ENCODE measurements around the gene LCN6. TPM values are rescaled to one million over a fixed set of nuclear protein-coding genes. Genes with fewer than 3 reads are reported as not detected.

The LCN6 gene
- total and polyA plus RNA-seq, 11 donors = 0.81 to 101 (median 18.4) TPM

DNA sequence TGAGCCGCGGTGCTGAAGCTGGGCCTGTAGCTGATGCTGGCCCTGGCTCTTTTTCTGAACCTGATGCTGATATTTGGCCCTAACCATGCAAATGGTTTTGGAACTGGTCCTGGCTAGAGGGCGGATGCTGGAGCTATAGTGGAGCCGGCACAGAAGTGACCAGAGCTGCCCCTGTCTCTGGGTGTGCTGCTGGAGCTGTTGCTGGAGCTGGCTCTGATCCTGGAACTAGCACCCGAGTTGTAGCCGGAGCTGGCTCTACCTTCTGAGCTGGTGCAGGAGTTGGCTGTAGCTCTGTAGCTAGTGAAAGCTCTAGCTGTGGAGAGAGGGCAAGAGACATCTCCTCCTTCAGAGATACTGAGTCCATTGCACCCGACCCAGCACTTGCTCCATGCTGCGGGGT is 18.4 kb downstream of the LCN6 start:
- no peak overlapping the region for H3K4me3 ChIP-seq
- intact Hi-C loops (cut with DNase I) = loop anchor here in 3 of 10 donors (5.0 kb wide), 1 partner anchor 43 kb away; the partner anchor contains the start of gene AGPAT2 (in 3 of the 3)
- no peaks in the 10 kb centered on the region for H3K27me3 ChIP-seq
- no peaks in the 10 kb centered on the region for H3K9me3 ChIP-seq
- ATAC-seq = no peak
- WGBS, 4 donors = 83 to 100% (median 93%) methylated on average over 2 to 8 of the region's 8 CpGs
- no peak overlapping the region for H3K27ac ChIP-seq
- DNase-seq = no peak
- TF ChIP-seq, protein P1, sequence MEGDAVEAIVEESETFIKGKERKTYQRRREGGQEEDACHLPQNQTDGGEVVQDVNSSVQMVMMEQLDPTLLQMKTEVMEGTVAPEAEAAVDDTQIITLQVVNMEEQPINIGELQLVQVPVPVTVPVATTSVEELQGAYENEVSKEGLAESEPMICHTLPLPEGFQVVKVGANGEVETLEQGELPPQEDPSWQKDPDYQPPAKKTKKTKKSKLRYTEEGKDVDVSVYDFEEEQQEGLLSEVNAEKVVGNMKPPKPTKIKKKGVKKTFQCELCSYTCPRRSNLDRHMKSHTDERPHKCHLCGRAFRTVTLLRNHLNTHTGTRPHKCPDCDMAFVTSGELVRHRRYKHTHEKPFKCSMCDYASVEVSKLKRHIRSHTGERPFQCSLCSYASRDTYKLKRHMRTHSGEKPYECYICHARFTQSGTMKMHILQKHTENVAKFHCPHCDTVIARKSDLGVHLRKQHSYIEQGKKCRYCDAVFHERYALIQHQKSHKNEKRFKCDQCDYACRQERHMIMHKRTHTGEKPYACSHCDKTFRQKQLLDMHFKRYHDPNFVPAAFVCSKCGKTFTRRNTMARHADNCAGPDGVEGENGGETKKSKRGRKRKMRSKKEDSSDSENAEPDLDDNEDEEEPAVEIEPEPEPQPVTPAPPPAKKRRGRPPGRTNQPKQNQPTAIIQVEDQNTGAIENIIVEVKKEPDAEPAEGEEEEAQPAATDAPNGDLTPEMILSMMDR (IDR thresholded peaks at IDR 0.05) = no peak
- no peak for TF ChIP-seq POLR2A (IDR thresholded peaks at IDR 0.05)
- peaks cover 13 to 43% (median 32%) of the 10 kb centered on the region in 12 donors for H3K4me1 ChIP-seq
- H3K36me3 ChIP-seq = peaks cover 0 to 20% (median 19%) of the 10 kb centered on the region in 9 donors

DNA sequence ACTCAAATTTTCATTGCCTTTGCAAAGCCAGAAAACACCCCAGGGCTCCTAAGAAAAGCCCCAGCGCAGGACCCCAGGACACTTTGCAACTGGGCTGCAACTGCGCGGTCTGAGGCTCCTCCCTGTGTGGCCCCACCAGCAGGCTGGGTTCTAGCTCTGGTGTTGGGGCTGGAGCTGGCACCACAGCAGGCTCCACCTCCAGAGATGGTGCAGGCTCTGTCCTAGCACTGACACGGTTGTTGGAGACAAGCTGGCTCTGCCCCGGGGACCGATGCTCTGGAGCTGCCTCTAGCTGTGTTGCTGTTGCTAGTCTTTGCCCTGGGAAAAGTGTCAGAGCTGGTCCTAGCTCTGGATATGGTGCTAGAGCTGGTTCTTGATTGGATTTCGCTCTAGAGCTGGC is 19.2 kb downstream of the LCN6 start:
- Histone ChIP-seq H3K27me3 (no peaks in the 10 kb centered on the region), H3K4me3 (peak overlapping the region in 10 of 12 donors; percentile 68 to 96 (median 84)), H3K9me3 (no peaks in the 10 kb centered on the region), H3K4me1 (peaks cover 13 to 48% (median 35%) of the 10 kb centered on the region in 12 donors), H3K36me3 (peaks cover 0 to 28% (median 27%) of the 10 kb centered on the region in 9 donors), H3K27ac (peak overlapping the region in 3 of 12 donors; percentile 70 to 85 (median 81))
- intact Hi-C loops (cut with DNase I) = loop anchor here in 3 of 10 donors (5.0 kb wide), 1 partner anchor 42 kb away; the partner anchor contains the start of gene AGPAT2 (in 3 of the 3)
- peak in 3 of 4 donors; percentile 1 to 3 (median 3) for ATAC-seq
- no peak for TF ChIP-seq POLR2A (IDR thresholded peaks at IDR 0.05)
- TF ChIP-seq, protein P1 (IDR thresholded peaks at IDR 0.05) = no peak
- WGBS, 4 donors = 77 to 87% (median 83%) methylated on average over 5 to 7 of the region's 7 CpGs
- peak in 1 of 5 donors; percentile 48 for DNase-seq

DNA sequence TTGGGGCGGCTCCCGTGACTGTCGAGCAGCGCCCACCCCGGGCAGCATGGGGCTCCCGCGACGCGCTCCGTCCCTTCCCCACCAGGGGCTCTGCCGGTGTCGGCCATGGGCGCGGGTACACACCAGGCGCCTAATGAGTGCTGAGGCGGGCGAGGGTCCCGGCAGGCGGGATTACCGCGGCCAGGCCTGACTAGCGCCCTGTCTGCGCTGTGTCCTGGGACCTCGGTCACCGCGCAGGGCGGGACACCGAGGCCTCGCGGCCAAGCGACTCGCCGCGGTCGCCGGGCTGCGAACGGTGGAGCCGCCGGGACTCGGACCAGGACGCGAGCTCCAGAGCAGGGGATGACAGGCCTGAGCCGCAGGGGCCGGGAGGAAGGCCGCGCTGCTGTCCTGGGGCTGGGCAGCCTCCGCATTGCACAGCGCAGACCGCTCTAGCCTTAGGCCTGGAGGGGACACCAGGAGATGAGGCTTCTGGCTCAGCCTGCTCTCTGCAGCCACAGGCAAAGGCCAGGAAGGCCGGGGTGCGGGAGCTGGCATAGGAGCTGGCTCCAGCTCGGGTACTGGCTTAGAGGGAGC is 19.7 kb downstream of the LCN6 start:
- Histone ChIP-seq H3K36me3 (peaks cover 0 to 33% (median 32%) of the 10 kb centered on the region in 9 donors), H3K4me1 (peaks cover 13 to 53% (median 36%) of the 10 kb centered on the region in 12 donors), H3K9me3 (no peaks in the 10 kb centered on the region), H3K4me3 (peak overlapping the region; percentile 68 to 96 (median 83)), H3K27ac (peak overlapping the region; percentile 3 to 89 (median 81)), H3K27me3 (no peaks in the 10 kb centered on the region)
- DNase-seq = peak in 1 of 5 donors; percentile 73
- 4 to 14% (median 5%) methylated on average over 21 to 53 of the region's 53 CpGs for WGBS, 4 donors
- peak in 3 of 4 donors; percentile 14 to 51 (median 39) for ATAC-seq
- TF ChIP-seq, protein P1 (IDR thresholded peaks at IDR 0.05) = no peak
- no peak for TF ChIP-seq POLR2A (IDR thresholded peaks at IDR 0.05)
- intact Hi-C loops (cut with DNase I) = loop anchor here in 3 of 10 donors (5.0 kb wide), 1 partner anchor 41 kb away; the partner anchor contains the start of gene AGPAT2 (in 3 of the 3)

DNA sequence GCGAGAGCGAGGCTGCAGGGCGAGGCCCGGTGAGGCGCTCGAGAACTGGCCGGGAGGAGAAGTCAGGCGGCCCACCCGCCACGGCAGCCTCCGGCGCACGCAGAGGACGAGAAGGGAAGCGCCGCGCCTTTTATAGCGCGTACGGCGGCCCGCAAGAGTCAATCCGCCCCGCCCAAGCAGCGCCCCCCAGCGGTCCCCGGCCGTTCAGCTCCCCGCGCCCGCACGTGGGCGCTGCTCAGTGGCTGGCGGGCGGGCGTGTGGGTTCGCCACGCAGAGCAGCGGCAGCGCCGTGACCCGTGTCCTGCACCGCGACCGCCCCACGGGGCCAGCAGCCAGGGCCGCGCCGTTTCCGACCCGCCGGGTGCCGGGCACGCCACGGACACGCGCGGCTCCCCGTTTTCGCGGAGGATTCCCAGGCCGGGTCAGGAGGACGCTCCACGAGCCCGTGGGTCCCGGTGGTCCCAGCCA is 20.2 kb downstream of the LCN6 start:
- peak; percentile 53 to 79 (median 74) for ATAC-seq
- DNase-seq = peak; percentile 92 to 96 (median 93)
- TF ChIP-seq, protein P1 (IDR thresholded peaks at IDR 0.05) = peak; percentile 84 to 98 (median 93)
- TF ChIP-seq POLR2A (IDR thresholded peaks at IDR 0.05) = peak; percentile 35 to 99
- H3K27me3 ChIP-seq = no peaks in the 10 kb centered on the region
- H3K4me1 ChIP-seq = peaks cover 13 to 59% (median 36%) of the 10 kb centered on the region in 12 donors
- intact Hi-C loops (cut with DNase I) = loop anchor here in 3 of 10 donors (5.0 kb wide), 1 partner anchor 41 kb away; the partner anchor contains the start of gene AGPAT2 (in 3 of the 3)
- peak overlapping the region; percentile 37 to 89 (median 82) for H3K27ac ChIP-seq
- 0% methylated on average over 22 to 66 of the region's 66 CpGs; no CpG with 5 or more reads in 1 of the 4 donors for WGBS, 4 donors
- H3K36me3 ChIP-seq = peaks cover 2 to 38% (median 37%) of the 10 kb centered on the region in 9 donors
- H3K4me3 ChIP-seq = peak overlapping the region; percentile 68 to 96 (median 83)
- no peaks in the 10 kb centered on the region for H3K9me3 ChIP-seq
